ENCODE data around the gene LRRC7. TPM values are rescaled to one million over a fixed set of nuclear protein-coding genes. Genes with fewer than 3 reads are reported as not detected.

LRRC7 gene
- total and polyA plus RNA-seq, 2 donors from 2014 or later = 0.19 to 0.37 TPM

DNA sequence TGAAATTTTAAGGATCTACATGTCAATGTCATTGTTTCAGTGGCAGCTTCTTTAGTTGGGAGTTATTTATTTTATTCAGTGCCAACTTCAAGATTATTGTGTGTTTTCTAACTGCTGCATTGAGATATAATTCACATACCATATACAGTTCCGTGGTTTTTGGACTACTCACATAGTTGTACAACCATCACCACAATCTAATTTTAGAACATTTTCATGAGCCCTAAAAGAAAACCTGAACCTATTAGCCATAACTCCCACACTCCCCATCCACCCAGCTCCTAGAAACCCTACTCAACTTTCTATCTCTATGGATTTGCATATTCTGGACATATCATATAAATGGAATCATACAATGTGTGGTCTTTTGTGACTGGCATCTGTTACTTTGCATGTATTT lies 417.7 kb downstream of the LRRC7 start:
- TF ChIP-seq, protein P1, sequence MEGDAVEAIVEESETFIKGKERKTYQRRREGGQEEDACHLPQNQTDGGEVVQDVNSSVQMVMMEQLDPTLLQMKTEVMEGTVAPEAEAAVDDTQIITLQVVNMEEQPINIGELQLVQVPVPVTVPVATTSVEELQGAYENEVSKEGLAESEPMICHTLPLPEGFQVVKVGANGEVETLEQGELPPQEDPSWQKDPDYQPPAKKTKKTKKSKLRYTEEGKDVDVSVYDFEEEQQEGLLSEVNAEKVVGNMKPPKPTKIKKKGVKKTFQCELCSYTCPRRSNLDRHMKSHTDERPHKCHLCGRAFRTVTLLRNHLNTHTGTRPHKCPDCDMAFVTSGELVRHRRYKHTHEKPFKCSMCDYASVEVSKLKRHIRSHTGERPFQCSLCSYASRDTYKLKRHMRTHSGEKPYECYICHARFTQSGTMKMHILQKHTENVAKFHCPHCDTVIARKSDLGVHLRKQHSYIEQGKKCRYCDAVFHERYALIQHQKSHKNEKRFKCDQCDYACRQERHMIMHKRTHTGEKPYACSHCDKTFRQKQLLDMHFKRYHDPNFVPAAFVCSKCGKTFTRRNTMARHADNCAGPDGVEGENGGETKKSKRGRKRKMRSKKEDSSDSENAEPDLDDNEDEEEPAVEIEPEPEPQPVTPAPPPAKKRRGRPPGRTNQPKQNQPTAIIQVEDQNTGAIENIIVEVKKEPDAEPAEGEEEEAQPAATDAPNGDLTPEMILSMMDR (IDR thresholded peaks at IDR 0.05; ENCODE audit: borderline replicate concordance, extremely low read depth, insufficient read depth) = no peak
- H3K4me1 ChIP-seq (ENCODE audit: control insufficient read depth in 2 of 3, insufficient read depth in 2 of 3, low read depth in 1 of 3, low read length in 3 of 3) = no peaks in the 10 kb centered on the region
- FAIRE-seq = no peak
- no peak for DNase-seq
- intact Hi-C loops (cut with DNase I) = no loop called here
- no peaks in the 10 kb centered on the region for H3K9me3 ChIP-seq (ENCODE audit: control insufficient read depth in 2 of 3, insufficient read depth in 1 of 3, low read length in 3 of 3)
- H3K36me3 ChIP-seq (ENCODE audit: control insufficient read depth in 2 of 3, insufficient read depth in 3 of 3, low read length in 3 of 3) = no peaks in the 10 kb centered on the region
- H3K27ac ChIP-seq (ENCODE audit: low read depth in 2 of 2, low read length in 2 of 2) = no peak overlapping the region
- H3K4me3 ChIP-seq (ENCODE audit: low read length in 3 of 3) = no peak overlapping the region
- H3K27me3 ChIP-seq (ENCODE audit: control insufficient read depth, insufficient read depth, low read length) = no peaks in the 10 kb centered on the region
- no peak overlapping the region for H3K9ac ChIP-seq (ENCODE audit: low read length in 3 of 3)

DNA sequence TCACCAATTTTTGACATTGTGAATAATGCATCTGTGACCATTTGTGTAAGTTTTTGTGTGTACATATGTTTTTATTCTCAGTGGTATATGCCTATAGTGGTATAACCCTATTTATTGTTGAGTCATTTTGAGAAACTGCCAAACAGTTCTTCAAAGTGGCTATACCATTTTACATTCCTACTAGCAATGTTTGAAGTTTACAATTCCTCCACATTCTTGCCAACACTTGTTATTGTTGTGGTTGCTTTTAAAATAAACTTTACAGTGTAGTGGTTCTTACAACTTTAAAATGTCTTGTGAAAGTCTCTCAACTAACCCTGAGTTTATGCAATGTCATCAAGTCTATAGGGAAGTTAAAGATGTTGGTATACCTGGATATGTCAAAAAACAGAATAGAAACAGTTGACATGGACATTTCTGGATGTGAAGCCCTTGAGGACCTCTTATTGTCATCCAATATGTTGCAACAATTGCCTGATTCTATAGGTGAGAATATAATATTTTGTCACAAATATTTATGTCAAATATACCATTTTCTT lies 418.2 kb downstream of the LRRC7 start:
- Histone ChIP-seq H3K27me3 (ENCODE audit: control insufficient read depth, insufficient read depth, low read length) (no peaks in the 10 kb centered on the region), H3K9me3 (ENCODE audit: control insufficient read depth in 2 of 3, insufficient read depth in 1 of 3, low read length in 3 of 3) (no peaks in the 10 kb centered on the region), H3K4me3 (ENCODE audit: low read length in 3 of 3) (no peak overlapping the region), H3K4me1 (ENCODE audit: control insufficient read depth in 2 of 3, insufficient read depth in 2 of 3, low read depth in 1 of 3, low read length in 3 of 3) (no peaks in the 10 kb centered on the region), H3K27ac (ENCODE audit: low read depth in 2 of 2, low read length in 2 of 2) (no peak overlapping the region), H3K9ac (ENCODE audit: low read length in 3 of 3) (no peak overlapping the region), H3K36me3 (ENCODE audit: control insufficient read depth in 2 of 3, insufficient read depth in 3 of 3, low read length in 3 of 3) (no peaks in the 10 kb centered on the region)
- intact Hi-C loops (cut with DNase I) = no loop called here
- TF ChIP-seq, protein P1 (IDR thresholded peaks at IDR 0.05; ENCODE audit: borderline replicate concordance, extremely low read depth, insufficient read depth) = no peak
- DNase-seq (no peak), FAIRE-seq (no peak)

DNA sequence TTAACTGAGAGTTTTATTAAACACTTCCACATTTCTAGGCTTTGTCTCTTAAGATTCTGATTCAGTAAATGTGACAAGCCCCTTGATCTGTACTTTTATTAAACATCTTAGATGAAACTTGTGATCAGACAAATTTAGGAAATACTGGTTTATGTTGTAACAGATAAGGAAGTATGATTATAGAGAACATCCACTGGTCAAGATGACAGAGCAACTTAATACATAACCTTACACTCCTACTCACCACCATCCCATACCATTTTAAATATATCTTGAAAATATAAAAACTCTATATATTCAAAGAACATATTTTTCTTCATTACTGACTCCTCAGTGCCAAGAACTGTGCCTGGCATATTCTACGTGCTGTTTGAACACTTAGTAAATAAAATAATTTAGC lies 420.2 kb downstream of the LRRC7 start:
- FAIRE-seq (no peak), DNase-seq (no peak)
- H3K9me3 ChIP-seq (ENCODE audit: control insufficient read depth in 2 of 3, insufficient read depth in 1 of 3, low read length in 3 of 3) = no peaks in the 10 kb centered on the region
- H3K9ac ChIP-seq (ENCODE audit: low read length in 3 of 3) = no peak overlapping the region
- H3K4me3 ChIP-seq (ENCODE audit: low read length in 3 of 3) = no peak overlapping the region
- intact Hi-C loops (cut with DNase I) = no loop called here
- TF ChIP-seq, protein P1 (IDR thresholded peaks at IDR 0.05; ENCODE audit: borderline replicate concordance, extremely low read depth, insufficient read depth) = no peak
- no peaks in the 10 kb centered on the region for H3K27me3 ChIP-seq (ENCODE audit: control insufficient read depth, insufficient read depth, low read length)
- no peaks in the 10 kb centered on the region for H3K36me3 ChIP-seq (ENCODE audit: control insufficient read depth in 2 of 3, insufficient read depth in 3 of 3, low read length in 3 of 3)
- H3K27ac ChIP-seq (ENCODE audit: low read depth in 2 of 2, low read length in 2 of 2) = no peak overlapping the region
- no peaks in the 10 kb centered on the region for H3K4me1 ChIP-seq (ENCODE audit: control insufficient read depth in 2 of 3, insufficient read depth in 2 of 3, low read depth in 1 of 3, low read length in 3 of 3)

DNA sequence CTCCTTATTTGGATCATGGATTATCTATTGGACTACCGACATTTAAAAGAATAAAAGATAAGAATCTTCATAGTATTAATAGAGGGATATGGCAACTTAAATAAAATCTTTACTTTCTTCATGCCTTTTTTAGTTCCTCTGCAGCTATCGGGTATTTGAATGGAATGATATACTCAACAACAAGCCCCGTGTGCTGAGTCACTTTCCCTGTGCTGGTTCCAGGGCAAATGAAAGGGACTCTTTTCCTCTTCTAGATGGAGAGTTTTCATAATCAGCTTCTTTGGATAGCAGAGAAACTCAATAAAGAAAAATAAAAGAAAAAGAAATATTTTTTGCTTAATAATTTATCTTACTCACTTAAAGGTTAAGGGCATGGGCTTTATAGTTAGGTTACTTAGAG lies 423.9 kb downstream of the LRRC7 start:
- TF ChIP-seq, protein P1 (IDR thresholded peaks at IDR 0.05; ENCODE audit: borderline replicate concordance, extremely low read depth, insufficient read depth) = no peak
- no peak for FAIRE-seq
- no peak overlapping the region for H3K9ac ChIP-seq (ENCODE audit: low read length in 3 of 3)
- intact Hi-C loops (cut with DNase I) = no loop called here
- no peaks in the 10 kb centered on the region for H3K4me1 ChIP-seq (ENCODE audit: control insufficient read depth in 2 of 3, insufficient read depth in 2 of 3, low read depth in 1 of 3, low read length in 3 of 3)
- no peaks in the 10 kb centered on the region for H3K27me3 ChIP-seq (ENCODE audit: control insufficient read depth, insufficient read depth, low read length)
- no peak overlapping the region for H3K4me3 ChIP-seq (ENCODE audit: low read length in 3 of 3)
- H3K27ac ChIP-seq (ENCODE audit: low read depth in 2 of 2, low read length in 2 of 2) = no peak overlapping the region
- no peaks in the 10 kb centered on the region for H3K9me3 ChIP-seq (ENCODE audit: control insufficient read depth in 2 of 3, insufficient read depth in 1 of 3, low read length in 3 of 3)
- no peaks in the 10 kb centered on the region for H3K36me3 ChIP-seq (ENCODE audit: control insufficient read depth in 2 of 3, insufficient read depth in 3 of 3, low read length in 3 of 3)
- no peak for DNase-seq
